ENCODE measurements around the gene FANCD2.
"Not testable (repeated sequence)": the region's sequence is repeated elsewhere in the genome, so short reads cannot be mapped to it uniquely, and the experiment has no call there.

FANCD2 gene

DNA sequence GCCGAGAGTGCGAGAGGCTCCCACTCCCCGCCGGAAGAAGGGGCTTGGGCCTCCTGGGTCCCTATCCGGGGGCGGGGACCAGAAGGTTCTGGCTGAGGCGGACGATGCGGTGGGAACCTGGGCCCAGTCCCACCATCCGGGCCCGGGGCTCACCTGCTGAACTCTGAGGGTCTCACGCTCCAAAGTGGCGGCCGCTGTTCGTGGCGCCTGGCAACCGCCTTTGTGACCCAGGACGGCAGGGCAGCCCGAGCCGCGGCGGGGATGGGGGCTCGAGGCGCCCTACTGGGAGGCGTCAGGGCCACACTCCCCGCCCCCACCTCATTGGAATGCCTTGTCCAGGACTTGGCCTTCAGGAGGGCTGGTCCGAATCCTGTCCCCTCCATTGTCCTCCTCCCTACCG lies 81.9 kb downstream of the FANCD2 start, which contains the start of gene FANCD2OS:
Gene FANCD2OS, minus strand, starts transcription at position 165 of the 400 bp plus-strand sequence. CDS start 3,481 bp downstream, outside the sequence.
- no peak for DNase-seq (ENCODE audit: low read depth)

DNA sequence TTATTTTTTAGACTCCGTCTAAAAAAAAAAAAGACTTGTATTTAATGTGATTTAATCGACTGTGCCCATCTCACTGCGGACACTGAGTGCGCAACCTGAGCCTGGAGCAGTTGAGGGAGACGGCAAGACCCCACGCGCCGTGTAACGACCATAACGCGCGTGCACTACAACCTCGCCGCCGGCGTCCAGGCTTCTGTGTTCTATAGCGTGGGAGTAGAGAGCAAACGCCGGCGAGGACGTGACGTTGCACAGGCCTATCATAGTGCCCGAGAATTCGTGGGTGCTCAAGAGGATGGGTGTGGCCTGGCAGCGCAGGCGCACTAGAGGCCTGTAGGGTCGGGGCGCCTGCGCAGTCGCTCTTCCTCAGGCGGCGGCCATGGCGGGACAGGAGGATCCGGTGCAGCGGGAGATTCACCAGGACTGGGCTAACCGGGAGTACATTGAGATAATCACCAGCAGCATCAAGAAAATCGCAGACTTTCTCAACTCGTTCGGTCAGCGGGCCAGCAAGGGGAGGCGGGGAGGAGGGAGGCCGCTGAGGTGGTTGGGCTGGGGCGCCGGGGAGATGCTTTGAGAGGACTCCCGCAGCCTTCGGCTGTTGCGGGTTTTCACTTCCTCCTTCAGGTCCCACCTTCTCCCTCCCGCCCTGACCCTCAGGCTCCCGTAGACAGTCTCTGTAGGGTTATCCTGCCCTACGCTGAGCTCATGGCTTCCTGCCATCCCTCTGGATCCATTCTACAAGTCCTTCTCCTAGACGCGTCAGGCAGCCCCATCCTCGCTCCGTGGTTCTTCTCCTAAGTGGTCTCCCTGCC lies 89.3 kb downstream of the FANCD2 start, which contains the start of gene BRK1:
Gene BRK1, plus strand, starts transcription at position 350 of the 812 bp plus-strand sequence. Its CDS starts 27 bp downstream, at position 377.
- peak; percentile 76 for DNase-seq (ENCODE audit: low read depth)

GRCh38 chr3:10116138-10116460 lies 89.9 kb downstream of the FANCD2 start:
- DNase-seq (ENCODE audit: low read depth), result no peak

DNA sequence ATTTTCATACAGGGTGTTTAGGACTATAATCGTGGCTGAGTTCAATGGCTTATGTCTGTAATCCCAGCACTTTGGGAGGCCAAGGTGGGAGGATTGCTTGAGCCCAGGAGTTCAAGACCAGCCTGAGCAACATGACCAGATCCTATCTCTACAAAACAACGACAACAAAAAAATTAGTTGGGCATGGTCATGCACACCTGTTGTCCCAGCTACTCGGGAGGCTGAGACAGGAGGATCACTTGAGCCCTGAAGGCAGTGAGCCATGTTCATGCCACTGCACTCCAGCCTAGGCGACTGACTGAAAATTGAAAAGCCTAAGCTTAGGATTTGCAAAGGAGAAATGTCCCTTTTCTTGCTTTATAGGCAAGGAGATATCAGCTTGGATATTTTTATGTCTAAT lies 90.7 kb downstream of the FANCD2 start:
- no peak for DNase-seq (ENCODE audit: low read depth)

DNA sequence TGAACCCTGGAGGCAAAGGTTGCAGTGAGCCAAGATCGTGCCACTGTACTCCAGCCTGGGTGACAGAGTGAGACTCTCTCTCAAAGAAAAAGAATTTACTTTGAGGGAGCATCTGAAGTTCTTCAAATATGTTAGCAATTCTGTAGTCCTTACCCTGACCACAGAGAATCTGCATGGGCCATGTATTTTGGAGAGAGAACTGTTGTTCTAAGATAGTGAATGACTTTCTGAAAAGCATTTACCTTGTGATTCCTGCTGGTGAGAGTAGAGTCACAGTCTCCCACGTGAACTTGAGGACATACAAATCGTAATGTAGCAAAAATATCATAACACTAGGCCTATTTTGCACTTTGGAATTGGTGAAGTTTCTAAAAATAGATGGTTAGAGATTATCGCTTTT lies 93.1 kb downstream of the FANCD2 start:
- no peak for DNase-seq (ENCODE audit: low read depth)

DNA sequence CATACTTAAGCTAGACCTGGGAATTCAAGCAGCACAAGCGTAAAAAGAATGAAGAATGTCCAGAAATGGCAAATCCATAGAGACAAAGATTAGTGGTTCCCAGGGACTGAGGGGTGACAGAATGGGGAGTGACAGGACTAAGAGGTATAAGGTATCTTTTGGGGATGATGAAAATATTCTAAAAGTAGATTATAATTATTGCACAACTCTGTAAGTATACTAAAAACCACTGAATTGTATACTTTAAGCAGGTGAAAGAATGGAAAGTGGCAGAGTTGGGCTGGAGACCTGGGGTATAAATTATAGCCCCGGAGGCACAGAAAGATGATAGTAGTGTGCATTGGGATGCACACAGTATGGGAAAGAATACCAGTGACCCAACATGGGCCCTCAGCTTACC lies 94.8 kb downstream of the FANCD2 start:
- DNase-seq (ENCODE audit: low read depth), result no peak

GRCh38 chr3:10122724-10123123 lies 96.5 kb downstream of the FANCD2 start:
- no peak for DNase-seq (ENCODE audit: low read depth)

DNA sequence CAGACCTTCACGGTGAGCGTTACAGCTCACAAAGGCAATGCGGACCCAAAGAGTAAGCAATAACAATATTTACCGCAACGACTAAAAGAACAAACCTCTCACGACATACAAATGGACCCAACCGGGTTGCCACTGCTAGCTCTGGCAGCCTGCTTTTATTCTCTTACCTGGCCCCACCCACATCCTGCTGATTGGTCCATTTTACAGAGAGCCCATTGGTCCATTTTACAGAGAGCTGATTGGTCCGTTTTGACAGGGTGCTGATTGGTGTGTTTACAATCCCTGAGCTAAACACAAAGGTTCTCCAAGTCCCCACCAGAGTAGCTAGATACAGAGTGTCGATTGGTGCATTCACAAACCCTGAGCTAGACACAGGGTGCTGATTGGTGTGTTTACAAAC lies 109.6 kb downstream of the FANCD2 start:
- not testable (repeated sequence) for DNase-seq (ENCODE audit: low read depth)

DNA sequence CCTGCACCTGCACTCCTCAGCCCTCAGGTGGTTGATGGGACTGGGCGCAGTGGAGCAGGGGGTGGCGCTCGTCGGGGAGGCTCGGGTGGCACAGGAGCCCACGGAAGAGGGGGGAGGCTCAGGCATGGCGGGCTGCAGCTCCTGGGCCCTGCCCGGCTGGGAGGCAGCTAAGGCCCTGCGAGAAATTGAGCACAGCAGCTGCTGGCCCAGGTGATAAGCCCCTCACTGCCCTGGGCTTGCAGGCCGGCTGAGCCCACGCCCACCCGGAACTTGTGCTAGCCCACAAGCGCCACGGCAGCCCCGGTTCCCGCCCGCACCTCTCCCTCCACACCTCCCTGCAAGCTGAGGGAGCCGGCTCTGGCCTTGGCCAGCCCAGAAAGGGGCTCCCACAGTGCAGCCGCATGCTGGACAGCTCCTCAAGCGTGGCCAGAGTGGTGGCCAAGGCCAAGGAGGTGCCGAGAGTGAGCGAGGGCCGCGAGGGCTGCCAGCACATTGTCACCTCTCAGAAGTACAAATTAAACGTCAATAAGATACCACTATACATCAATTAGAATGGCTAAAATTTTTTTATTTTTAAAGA lies 110.3 kb downstream of the FANCD2 start:
- no peak for DNase-seq (ENCODE audit: low read depth)

- no peak for DNase-seq (ENCODE audit: low read depth)
These were observed 110.9 kb downstream of the FANCD2 start for GRCh38 chr3:10137178-10137577.

- DNase-seq (ENCODE audit: low read depth), result no peak
These were observed 114.8 kb downstream of the FANCD2 start for GRCh38 chr3:10140996-10141546.

DNA sequence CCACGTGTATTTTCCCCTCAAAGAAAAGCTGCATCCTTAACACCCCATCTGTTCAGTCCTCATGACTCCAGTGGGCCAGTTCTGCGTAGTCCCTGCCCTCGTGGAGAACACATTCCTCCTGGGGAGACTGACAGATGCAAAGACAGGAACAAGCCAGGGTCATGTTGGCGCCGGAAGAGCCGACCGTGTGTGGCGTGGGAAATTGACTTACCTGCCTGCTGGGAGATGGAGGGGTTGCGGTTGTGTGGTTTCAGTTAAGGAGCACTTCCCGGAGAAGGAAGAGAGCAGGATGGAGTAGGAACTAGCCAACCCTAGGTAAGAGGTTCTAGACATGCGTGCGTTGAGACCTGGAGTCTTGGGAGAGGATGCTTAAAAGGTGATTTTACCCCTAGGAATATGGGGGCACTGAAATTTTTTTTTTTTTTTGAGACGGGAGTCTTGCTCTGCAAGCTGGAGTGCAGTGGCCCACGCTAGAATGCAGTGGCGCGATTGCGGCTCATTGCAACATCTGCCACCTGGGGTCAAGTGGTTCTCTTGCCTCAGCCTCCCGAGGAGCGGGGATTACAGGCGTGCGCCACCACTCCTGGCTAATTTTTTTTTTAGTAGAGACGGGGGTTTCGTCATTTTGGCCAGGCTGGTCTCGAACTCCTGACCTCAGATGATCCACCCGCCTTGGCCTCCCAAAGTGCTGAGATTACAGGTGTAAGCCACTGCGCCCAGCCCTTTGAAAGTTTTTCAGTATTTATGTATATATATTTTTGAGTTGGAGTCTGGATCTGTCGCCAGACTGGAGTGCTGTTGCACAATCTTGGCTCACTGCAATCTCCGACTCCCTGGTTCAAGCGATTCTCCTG lies 116.7 kb downstream of the FANCD2 start:
- DNase-seq (ENCODE audit: low read depth), result no peak

GRCh38 chr3:10145685-10146084 lies 119.4 kb downstream of the FANCD2 start:
- DNase-seq (ENCODE audit: low read depth), result no peak

DNA sequence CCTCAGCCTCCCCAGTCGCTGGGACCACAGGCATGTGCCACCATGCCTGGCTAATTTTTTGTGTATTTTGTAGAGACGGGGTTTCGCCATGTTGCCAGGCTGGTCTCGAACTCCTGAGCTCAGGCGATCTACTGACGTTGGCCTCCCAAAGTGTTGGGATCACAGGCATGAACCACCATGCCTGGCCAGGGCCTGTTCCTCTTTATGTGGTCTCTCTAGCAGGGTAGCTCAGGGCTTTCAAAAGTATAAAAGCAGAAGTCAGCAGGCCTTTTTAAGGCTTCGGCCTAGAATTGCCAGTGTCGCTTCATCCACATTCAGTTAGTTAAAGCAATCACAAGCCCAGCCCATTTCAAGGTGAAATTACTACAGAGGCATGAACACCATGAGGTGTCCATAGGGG lies 123.0 kb downstream of the FANCD2 start:
- DNase-seq (ENCODE audit: low read depth), result no peak

DNA sequence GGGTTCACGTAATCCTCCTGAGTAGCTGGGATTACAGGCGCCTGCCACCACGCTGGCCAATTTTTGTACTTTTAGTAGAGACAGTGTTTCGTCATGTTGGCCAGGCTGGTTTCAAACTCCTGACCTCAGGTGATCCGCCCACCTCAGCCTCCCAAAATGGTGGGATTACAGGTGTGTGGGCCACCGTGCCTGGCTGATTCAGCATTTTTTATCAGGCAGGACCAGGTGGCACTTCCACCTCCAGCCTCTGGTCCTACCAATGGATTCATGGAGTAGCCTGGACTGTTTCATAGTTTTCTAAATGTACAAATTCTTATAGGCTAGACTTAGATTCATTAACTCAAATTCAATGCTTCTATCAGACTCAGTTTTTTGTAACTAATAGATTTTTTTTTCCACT lies 124.8 kb downstream of the FANCD2 start:
- no peak for DNase-seq (ENCODE audit: low read depth)
